GM12878 (cell line): ENCODE results near the gene GJC1. TPM values are rescaled to one million over a fixed set of nuclear protein-coding genes. Genes with fewer than 3 reads are reported as not detected.

Source experiments
- ATAC-seq: fragments of 200-7000 bp; cut with Tn5 transposase; 3 replicates; pipeline ENCODE4 v1.9.1; 2020; ENCODE audit warnings: mild to moderate bottlenecking, moderate library complexity
- BruUV-seq: library from RNA; stranded (reverse); fragments of 400-500 nt; replicated peaks from 2 replicates; lab custom pipeline; 2021; lab: Mats Ljungman, UMichigan
- CTCF ChIA-PET: fragments of 300-600 bp; sonication (Branson Sonifier 250); formaldehyde crosslinking; extraction: SDS; loops from one replicate; lab custom pipeline; 2021; ENCODE audit warnings: inconsistent platforms; lab: Yijun Ruan, JAX
- POLR2A ChIA-PET: fragments of 350-600 bp; formaldehyde crosslinking; extraction: SDS; loops from one replicate; lab custom pipeline; 2021; ENCODE audit warnings: inconsistent platforms; lab: Charles Lee
- RAD21 ChIA-PET: fragments of 300-600 bp; sonication (Branson Sonifier 250); formaldehyde crosslinking; loops from one replicate; lab custom pipeline; 2023; ENCODE audit warnings: antibody characterized with exemption; ENCODE audit not compliant: unreplicated experiment; lab: Charles Lee
- SMC1A ChIA-PET: fragments of 300-600 bp; sonication (Branson Sonifier 250); formaldehyde crosslinking; loops from one replicate; lab custom pipeline; 2023; ENCODE audit not compliant: unreplicated experiment, uncharacterized antibody; lab: Charles Lee
- DNase-seq: peaks from one replicate; pipeline ENCODE4 v3.0.0-alpha.2; 2011; ENCODE audit warnings: low read depth, low spot score
- FAIRE-seq: peaks from 3 replicates; lab custom pipeline; 2011; peaks lifted over from hg19 to GRCh38; lab: Jason Lieb, UNC
- H2AFZ ChIP-seq: 2 replicates; pipeline ENCODE4 v1.6.0; 2011; ENCODE audit warnings: low read depth, low read length, control low read depth; ENCODE audit not compliant: control insufficient read depth
- H3K27ac ChIP-seq: 2 replicates; pipeline ENCODE4 v1.5.1; 2011; ENCODE audit warnings: control low read depth; ENCODE audit not compliant: control insufficient read depth, insufficient read depth
- H3K27me3 ChIP-seq, 2 experiments: replicated peaks in 1 of 2; 2 replicates each; pipeline versions ENCODE4 v1.6.0 to v1.6.1; 2011; ENCODE audit warnings: low read length in 1 of 2; ENCODE audit not compliant: control insufficient read depth in 2 of 2, insufficient read depth in 2 of 2
- H3K36me3 ChIP-seq, 2 experiments: 2 replicates each; pipeline ENCODE4 v1.5.1; 2011; ENCODE audit warnings: low read length in 1 of 2; ENCODE audit not compliant: control insufficient read depth in 2 of 2, insufficient read depth in 2 of 2
- H3K4me1 ChIP-seq: 2 replicates; pipeline ENCODE4 v1.6.1; 2011; ENCODE audit warnings: mild to moderate bottlenecking, low read length, moderate library complexity, mixed read lengths; ENCODE audit not compliant: control insufficient read depth, insufficient read depth
- H3K4me2 ChIP-seq: 2 replicates; pipeline ENCODE4 v1.6.0; 2011; ENCODE audit warnings: control low read depth; ENCODE audit not compliant: control insufficient read depth, insufficient read depth
- H3K4me3 ChIP-seq: fragments of 200-600 bp; sonication (generic); 2 replicates; pipeline ENCODE4 v1.5.1; 2016
- H3K79me2 ChIP-seq: 2 replicates; pipeline ENCODE4 v1.6.0; 2011; ENCODE audit warnings: low read length; ENCODE audit not compliant: control insufficient read depth, insufficient read depth
- H3K9ac ChIP-seq: 2 replicates; pipeline ENCODE4 v1.8.0; 2011; ENCODE audit warnings: low read length, control low read depth, mixed read lengths; ENCODE audit not compliant: control insufficient read depth, insufficient read depth
- H3K9me3 ChIP-seq: replicated peaks from 3 replicates; pipeline ENCODE4 v1.5.1; 2011; ENCODE audit warnings: mild to moderate bottlenecking, low read length; ENCODE audit not compliant: control insufficient read depth, insufficient read depth
- H4K20me1 ChIP-seq: 2 replicates; pipeline ENCODE4 v1.6.0; 2011; ENCODE audit not compliant: control insufficient read depth, insufficient read depth
- CUX1 ChIP-seq: IDR thresholded peaks from 2 replicates; pipeline ENCODE4 v1.6.1; 2012; ENCODE audit warnings: improper control_type of control experiment, low read depth, low read length; ENCODE audit not compliant: insufficient replicate concordance
- MEF2B ChIP-seq: fragments of 450-650 bp; IDR thresholded peaks from 2 replicates; pipeline ENCODE4 v1.6.1; 2018; ENCODE audit warnings: mild to moderate bottlenecking, moderate library complexity; ENCODE audit not compliant: partially characterized antibody, poor library complexity, severe bottlenecking
- TCF12 ChIP-seq: IDR thresholded peaks from 2 replicates; pipeline ENCODE4 v1.6.1; 2011; ENCODE audit warnings: low read depth, mild to moderate bottlenecking, low read length
- WGBS: methylation state at CpG from one replicate; pipeline ENCODE4 v1.1.6; 2016; ENCODE audit warnings: low lambda C conversion rate; ENCODE audit not compliant: insufficient replicate concordance, insufficient coverage; ENCODE audit errors: missing lambda C conversion rate; 5-methylcytosine and 5-hydroxymethylcytosine counted together
- in situ Hi-C: fragments of 300-500 bp; cut with MboI; formaldehyde crosslinking; loops from 9 replicates; pipeline ENCODE4 v1.14.3; 2018; ENCODE audit warnings: mixed read lengths
- intact Hi-C: fragments of 100-400 bp; cut with micrococcal nuclease; formaldehyde crosslinking; loops from one replicate; pipeline ENCODE4 v1.14.2; 2022; ENCODE audit not compliant: unreplicated experiment
- polyA plus RNA-seq, 11 experiments: library from polyadenylated mRNA; depleted of rRNA in 4 of 11; unstranded in 6 of 11; stranded (reverse) in 5 of 11; fragments of >200 nt; fragmentation: Nextera tagmentation in 4 of 11; fragmentation: Illumina TruSeq in 1 of 11; extraction: Ambion mirVana in 4 of 11; extraction: Trizol in 1 of 11; gene quantifications; 1 replicate in 1 of 11; 2 replicates in 10 of 11; pipeline versions ENCODE4 v1.2.1 to v1.2.3, GENCODE V29; 2011 to 2016; ENCODE audit warnings: inconsistent platforms in 2 of 11, missing spikeins in 2 of 11, low read depth in 1 of 11
- total RNA-seq, 4 experiments: library from RNA; depleted of rRNA in 3 of 4; stranded (reverse); fragments of >200 nt in 3 of 4; fragmentation: Illumina TruSeq in 1 of 4; extraction: Trizol in 1 of 4; gene quantifications; 2 replicates each; pipeline versions ENCODE4 v1.2.1 to v1.2.3, GENCODE V29; 2013 to 2021
- TF ChIP-seq, protein P1 (sequence below): fragments of 450-650 bp; IDR thresholded peaks from 2 replicates; pipeline ENCODE4 v1.6.1; 2018; ENCODE audit warnings: mild to moderate bottlenecking, low read depth, moderate library complexity; ENCODE audit not compliant: partially characterized antibody
- TF ChIP-seq, protein P2 (sequence below): fragments of 450-650 bp; IDR thresholded peaks from 2 replicates; pipeline ENCODE4 v1.6.1; 2017; ENCODE audit warnings: mild to moderate bottlenecking, moderate library complexity
- TF ChIP-seq, protein P3 (sequence below): fragments of 450-650 bp; IDR thresholded peaks from 2 replicates; pipeline ENCODE4 v1.6.1; 2018; ENCODE audit warnings: borderline replicate concordance, mild to moderate bottlenecking; ENCODE audit not compliant: partially characterized antibody

The GJC1 gene
- total and polyA plus RNA-seq, 10 of the 15 experiments (the other 5 are each of a cell fraction or from before 2014, with no cell fraction given), result 0.37 to 3.4 (median 0.90) TPM

DNA sequence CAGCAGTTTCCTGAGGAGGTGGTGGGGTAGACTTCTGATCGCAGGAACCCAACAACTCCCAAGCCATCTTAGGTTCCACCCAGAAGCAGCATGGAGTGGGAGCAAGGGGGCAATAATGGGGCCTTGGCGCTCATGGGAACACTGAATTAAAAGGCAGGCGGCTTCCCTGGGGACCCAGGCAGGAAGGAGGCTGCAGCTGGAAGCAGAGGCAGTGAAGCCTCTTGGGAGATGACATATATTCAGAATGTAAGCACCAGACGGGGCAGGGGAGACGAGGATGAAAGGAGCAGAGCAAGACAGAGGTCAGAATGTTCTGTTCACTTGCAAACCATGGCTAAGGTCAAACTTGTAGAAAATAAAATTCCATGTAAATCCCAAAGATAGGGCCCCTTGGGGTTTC lies 20.5 kb upstream of the GJC1 start (continued):
- TF ChIP-seq, protein P1, sequence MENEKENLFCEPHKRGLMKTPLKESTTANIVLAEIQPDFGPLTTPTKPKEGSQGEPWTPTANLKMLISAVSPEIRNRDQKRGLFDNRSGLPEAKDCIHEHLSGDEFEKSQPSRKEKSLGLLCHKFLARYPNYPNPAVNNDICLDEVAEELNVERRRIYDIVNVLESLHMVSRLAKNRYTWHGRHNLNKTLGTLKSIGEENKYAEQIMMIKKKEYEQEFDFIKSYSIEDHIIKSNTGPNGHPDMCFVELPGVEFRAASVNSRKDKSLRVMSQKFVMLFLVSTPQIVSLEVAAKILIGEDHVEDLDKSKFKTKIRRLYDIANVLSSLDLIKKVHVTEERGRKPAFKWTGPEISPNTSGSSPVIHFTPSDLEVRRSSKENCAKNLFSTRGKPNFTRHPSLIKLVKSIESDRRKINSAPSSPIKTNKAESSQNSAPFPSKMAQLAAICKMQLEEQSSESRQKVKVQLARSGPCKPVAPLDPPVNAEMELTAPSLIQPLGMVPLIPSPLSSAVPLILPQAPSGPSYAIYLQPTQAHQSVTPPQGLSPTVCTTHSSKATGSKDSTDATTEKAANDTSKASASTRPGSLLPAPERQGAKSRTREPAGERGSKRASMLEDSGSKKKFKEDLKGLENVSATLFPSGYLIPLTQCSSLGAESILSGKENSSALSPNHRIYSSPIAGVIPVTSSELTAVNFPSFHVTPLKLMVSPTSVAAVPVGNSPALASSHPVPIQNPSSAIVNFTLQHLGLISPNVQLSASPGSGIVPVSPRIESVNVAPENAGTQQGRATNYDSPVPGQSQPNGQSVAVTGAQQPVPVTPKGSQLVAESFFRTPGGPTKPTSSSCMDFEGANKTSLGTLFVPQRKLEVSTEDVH, result no peak

- no TSS peak for BruUV-seq
- FAIRE-seq, result no peak
- Histone ChIP-seq H3K27me3 (no peaks in the 10 kb centered on the region), H3K9me3 (no peaks in the 10 kb centered on the region), H3K4me1 (no peaks in the 10 kb centered on the region), H3K4me2 (no peak overlapping the region), H3K4me3 (no peak overlapping the region), H2AFZ (no peak overlapping the region), H3K36me3 (peaks cover 16 to 32% of the 10 kb centered on the region in 2 experiments; a peak in 3 of 4 replicates), H3K27ac (no peak overlapping the region), H4K20me1 (no peaks in the 10 kb centered on the region), H3K79me2 (no peaks in the 10 kb centered on the region), H3K9ac (no peak overlapping the region)
- ChIA-PET SMC1A (no interaction called here), RAD21 (no interaction called here), CTCF (no interaction called here), POLR2A (interaction anchor here (0.6 kb wide), 1 partner anchor 13 kb away, joined by 3 read pairs; no protein-coding TSS in a partner anchor)
- DNase-seq, result no peak
- in situ Hi-C loops, result loop anchor here (25.0 kb wide), 1 partner anchor 1638 kb away; the partner anchor contains the start of gene TMEM106A
- intact Hi-C loops, result no loop called here
- no peak; the same call in 2 of the 3 replicates for ATAC-seq
- 74% methylated on average over 7 of the region's 7 CpGs for WGBS
- peak; percentile 86 for TF ChIP-seq MEF2B
- TF ChIP-seq TCF12, result 0 out of 2 replicates have a peak, but pooled peaks have one; percentile 16
- TF ChIP-seq CUX1, result peak; percentile 30
- TF ChIP-seq, protein P2, sequence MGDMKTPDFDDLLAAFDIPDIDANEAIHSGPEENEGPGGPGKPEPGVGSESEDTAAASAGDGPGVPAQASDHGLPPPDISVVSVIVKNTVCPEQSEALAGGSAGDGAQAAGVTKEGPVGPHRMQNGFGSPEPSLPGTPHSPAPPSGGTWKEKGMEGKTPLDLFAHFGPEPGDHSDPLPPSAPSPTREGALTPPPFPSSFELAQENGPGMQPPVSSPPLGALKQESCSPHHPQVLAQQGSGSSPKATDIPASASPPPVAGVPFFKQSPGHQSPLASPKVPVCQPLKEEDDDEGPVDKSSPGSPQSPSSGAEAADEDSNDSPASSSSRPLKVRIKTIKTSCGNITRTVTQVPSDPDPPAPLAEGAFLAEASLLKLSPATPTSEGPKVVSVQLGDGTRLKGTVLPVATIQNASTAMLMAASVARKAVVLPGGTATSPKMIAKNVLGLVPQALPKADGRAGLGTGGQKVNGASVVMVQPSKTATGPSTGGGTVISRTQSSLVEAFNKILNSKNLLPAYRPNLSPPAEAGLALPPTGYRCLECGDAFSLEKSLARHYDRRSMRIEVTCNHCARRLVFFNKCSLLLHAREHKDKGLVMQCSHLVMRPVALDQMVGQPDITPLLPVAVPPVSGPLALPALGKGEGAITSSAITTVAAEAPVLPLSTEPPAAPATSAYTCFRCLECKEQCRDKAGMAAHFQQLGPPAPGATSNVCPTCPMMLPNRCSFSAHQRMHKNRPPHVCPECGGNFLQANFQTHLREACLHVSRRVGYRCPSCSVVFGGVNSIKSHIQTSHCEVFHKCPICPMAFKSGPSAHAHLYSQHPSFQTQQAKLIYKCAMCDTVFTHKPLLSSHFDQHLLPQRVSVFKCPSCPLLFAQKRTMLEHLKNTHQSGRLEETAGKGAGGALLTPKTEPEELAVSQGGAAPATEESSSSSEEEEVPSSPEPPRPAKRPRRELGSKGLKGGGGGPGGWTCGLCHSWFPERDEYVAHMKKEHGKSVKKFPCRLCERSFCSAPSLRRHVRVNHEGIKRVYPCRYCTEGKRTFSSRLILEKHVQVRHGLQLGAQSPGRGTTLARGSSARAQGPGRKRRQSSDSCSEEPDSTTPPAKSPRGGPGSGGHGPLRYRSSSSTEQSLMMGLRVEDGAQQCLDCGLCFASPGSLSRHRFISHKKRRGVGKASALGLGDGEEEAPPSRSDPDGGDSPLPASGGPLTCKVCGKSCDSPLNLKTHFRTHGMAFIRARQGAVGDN, result 0 out of 2 replicates have a peak, but pooled peaks have one; percentile 23
- TF ChIP-seq, protein P3, sequence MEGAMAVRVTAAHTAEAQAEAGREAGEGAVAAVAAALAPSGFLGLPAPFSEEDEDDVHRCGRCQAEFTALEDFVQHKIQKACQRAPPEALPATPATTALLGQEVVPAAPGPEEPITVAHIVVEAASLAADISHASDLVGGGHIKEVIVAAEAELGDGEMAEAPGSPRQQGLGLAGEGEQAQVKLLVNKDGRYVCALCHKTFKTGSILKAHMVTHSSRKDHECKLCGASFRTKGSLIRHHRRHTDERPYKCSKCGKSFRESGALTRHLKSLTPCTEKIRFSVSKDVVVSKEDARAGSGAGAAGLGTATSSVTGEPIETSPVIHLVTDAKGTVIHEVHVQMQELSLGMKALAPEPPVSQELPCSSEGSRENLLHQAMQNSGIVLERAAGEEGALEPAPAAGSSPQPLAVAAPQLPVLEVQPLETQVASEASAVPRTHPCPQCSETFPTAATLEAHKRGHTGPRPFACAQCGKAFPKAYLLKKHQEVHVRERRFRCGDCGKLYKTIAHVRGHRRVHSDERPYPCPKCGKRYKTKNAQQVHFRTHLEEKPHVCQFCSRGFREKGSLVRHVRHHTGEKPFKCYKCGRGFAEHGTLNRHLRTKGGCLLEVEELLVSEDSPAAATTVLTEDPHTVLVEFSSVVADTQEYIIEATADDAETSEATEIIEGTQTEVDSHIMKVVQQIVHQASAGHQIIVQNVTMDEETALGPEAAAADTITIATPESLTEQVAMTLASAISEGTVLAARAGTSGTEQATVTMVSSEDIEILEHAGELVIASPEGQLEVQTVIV, result no peak
Measured at GRCh38 chr17:44850025-44850424, 19.9 kb upstream of the GJC1 start.
